Suprapubic skin (tissue), 4 donors: ENCODE measurements around the gene RCOR2. TPM values are rescaled to one million over a fixed set of nuclear protein-coding genes. Genes with fewer than 3 reads are reported as not detected.

Source experiments
- DNase-seq, 2 donors: peaks; one replicate each; pipeline ENCODE4 v3.0.0-alpha.2; 2019; ENCODE audit warnings: low spot score in 2 of 2
- H3K27ac ChIP-seq: fragments of 200-600 bp; sonication (generic); one replicate; pipeline ENCODE4 v1.5.1; 2019
- H3K27me3 ChIP-seq: fragments of 200-600 bp; sonication (generic); one replicate; pipeline ENCODE4 v1.5.1; 2019
- H3K36me3 ChIP-seq: fragments of 200-600 bp; sonication (generic); one replicate; pipeline ENCODE4 v1.5.1; 2019
- H3K4me1 ChIP-seq: fragments of 200-600 bp; sonication (generic); one replicate; pipeline ENCODE4 v1.5.1; 2019
- H3K4me3 ChIP-seq: fragments of 200-600 bp; sonication (generic); one replicate; pipeline ENCODE4 v1.5.1; 2019; ENCODE audit warnings: mild to moderate bottlenecking
- H3K9me3 ChIP-seq: fragments of 200-600 bp; sonication (generic); one replicate; pipeline ENCODE4 v1.5.1; 2019
- CTCF ChIP-seq, 2 donors: fragments of 200-600 bp in 1 of 2; fragments of 450-650 bp in 1 of 2; sonication (generic) in 1 of 2; IDR thresholded peaks; one replicate each; pipeline ENCODE4 v1.5.1; 2016 to 2019; ENCODE audit warnings: antibody characterized with exemption in 2 of 2, mild to moderate bottlenecking in 1 of 2, moderate library complexity in 1 of 2
- EP300 ChIP-seq: sonication (generic); formaldehyde crosslinking; IDR thresholded peaks from one replicate; pipeline ENCODE4 v1.6.1; 2017; ENCODE audit warnings: antibody characterized with exemption
- POLR2A ChIP-seq, 2 donors: fragments of 450-650 bp; IDR thresholded peaks; one replicate each; pipeline ENCODE4 v1.6.1; 2017; ENCODE audit warnings: antibody characterized with exemption in 2 of 2, mild to moderate bottlenecking in 2 of 2, moderate library complexity in 2 of 2
- POLR2AphosphoS5 ChIP-seq, 3 donors: sonication (generic); formaldehyde crosslinking; IDR thresholded peaks; one replicate each; pipeline ENCODE4 v1.6.1; 2017; ENCODE audit warnings: antibody characterized with exemption in 3 of 3
- WGBS: methylation state at CpG from one replicate; pipeline ENCODE4 v1.1.5; 2018; 5-methylcytosine and 5-hydroxymethylcytosine counted together
- total RNA-seq, 4 donors: library from RNA; depleted of rRNA; stranded (reverse); fragments of >200 nt; gene quantifications; one replicate each; pipeline ENCODE4 v1.1.0, GENCODE V29; 2016

The RCOR2 gene
- total RNA-seq, 4 donors from 2014 or later: 0.21 to 0.34 TPM; not detected in 2

DNA sequence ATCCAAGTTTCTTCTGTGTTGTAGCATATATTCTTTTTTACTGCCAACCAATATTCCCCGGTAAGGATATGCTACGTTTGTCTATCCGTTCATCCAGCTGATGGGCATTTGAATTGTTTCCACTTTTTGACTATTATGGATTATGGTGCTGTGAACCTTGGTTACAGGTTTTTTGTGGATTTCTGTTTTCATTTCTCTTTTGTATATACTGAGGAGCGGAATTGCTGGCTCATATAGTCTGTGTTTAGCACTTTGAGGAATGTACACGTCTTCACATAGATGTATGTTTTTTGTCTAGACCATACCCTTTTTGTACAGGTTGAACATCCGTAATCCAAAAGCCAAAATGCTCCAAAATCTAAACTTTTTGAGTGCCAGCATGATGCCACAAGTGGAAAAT, 23.6 kb downstream of the RCOR2 start:
- no peaks in the 10 kb centered on the region for H3K9me3 ChIP-seq
- no peak overlapping the region for H3K27ac ChIP-seq
- H3K36me3 ChIP-seq: peaks cover 34% of the 10 kb centered on the region
- no peaks in the 10 kb centered on the region for H3K27me3 ChIP-seq
- TF ChIP-seq POLR2A (IDR thresholded peaks at IDR 0.05) (no peak), CTCF (IDR thresholded peaks at IDR 0.05) (no peak), EP300 (no peak), POLR2AphosphoS5 (IDR thresholded peaks at IDR 0.05) (no peak)
- WGBS: 98% methylated on average over 6 of the region's 6 CpGs
- H3K4me3 ChIP-seq: no peak overlapping the region
- H3K4me1 ChIP-seq: peaks cover 65% of the 10 kb centered on the region
- no peak for DNase-seq

- 42% methylated on average over 3 of the region's 3 CpGs for WGBS
- DNase-seq: no peak
- no peaks in the 10 kb centered on the region for H3K27me3 ChIP-seq
- H3K4me1 ChIP-seq: peaks cover 70% of the 10 kb centered on the region
- H3K4me3 ChIP-seq: no peak overlapping the region
- TF ChIP-seq POLR2AphosphoS5 (IDR thresholded peaks at IDR 0.05) (no peak), CTCF (IDR thresholded peaks at IDR 0.05) (no peak), EP300 (no peak), POLR2A (IDR thresholded peaks at IDR 0.05) (no peak)
- H3K9me3 ChIP-seq: no peaks in the 10 kb centered on the region
- H3K36me3 ChIP-seq: peaks cover 23% of the 10 kb centered on the region
- H3K27ac ChIP-seq: no peak overlapping the region
These were observed 24.7 kb downstream of the RCOR2 start for GRCh38 chr11:63892228-63892627.

- Histone ChIP-seq H3K36me3 (peaks cover 8% of the 10 kb centered on the region), H3K4me1 (peaks cover 64% of the 10 kb centered on the region), H3K27me3 (no peaks in the 10 kb centered on the region), H3K27ac (peak overlapping the region; percentile 86), H3K4me3 (no peak overlapping the region), H3K9me3 (no peaks in the 10 kb centered on the region)
- DNase-seq: no peak
- TF ChIP-seq EP300 (no peak), POLR2A (IDR thresholded peaks at IDR 0.05) (no peak), CTCF (IDR thresholded peaks at IDR 0.05) (no peak), POLR2AphosphoS5 (IDR thresholded peaks at IDR 0.05) (no peak)
- 70% methylated on average over 7 of the region's 7 CpGs for WGBS
These were observed 26.6 kb downstream of the RCOR2 start for GRCh38 chr11:63890368-63890767.

- Histone ChIP-seq H3K9me3 (no peaks in the 10 kb centered on the region), H3K27me3 (no peaks in the 10 kb centered on the region), H3K4me1 (peaks cover 70% of the 10 kb centered on the region), H3K27ac (peak overlapping the region; percentile 86), H3K36me3 (no peaks in the 10 kb centered on the region), H3K4me3 (peak overlapping the region; percentile 44)
- no peak for TF ChIP-seq POLR2AphosphoS5 (IDR thresholded peaks at IDR 0.05)
- no peak for TF ChIP-seq CTCF (IDR thresholded peaks at IDR 0.05)
- TF ChIP-seq POLR2A (IDR thresholded peaks at IDR 0.05): no peak
- no peak for TF ChIP-seq EP300
- no peak for DNase-seq
- WGBS: 51% methylated on average over 5 of the region's 6 CpGs
These were observed 27.6 kb downstream of the RCOR2 start for GRCh38 chr11:63889344-63889743.

DNA sequence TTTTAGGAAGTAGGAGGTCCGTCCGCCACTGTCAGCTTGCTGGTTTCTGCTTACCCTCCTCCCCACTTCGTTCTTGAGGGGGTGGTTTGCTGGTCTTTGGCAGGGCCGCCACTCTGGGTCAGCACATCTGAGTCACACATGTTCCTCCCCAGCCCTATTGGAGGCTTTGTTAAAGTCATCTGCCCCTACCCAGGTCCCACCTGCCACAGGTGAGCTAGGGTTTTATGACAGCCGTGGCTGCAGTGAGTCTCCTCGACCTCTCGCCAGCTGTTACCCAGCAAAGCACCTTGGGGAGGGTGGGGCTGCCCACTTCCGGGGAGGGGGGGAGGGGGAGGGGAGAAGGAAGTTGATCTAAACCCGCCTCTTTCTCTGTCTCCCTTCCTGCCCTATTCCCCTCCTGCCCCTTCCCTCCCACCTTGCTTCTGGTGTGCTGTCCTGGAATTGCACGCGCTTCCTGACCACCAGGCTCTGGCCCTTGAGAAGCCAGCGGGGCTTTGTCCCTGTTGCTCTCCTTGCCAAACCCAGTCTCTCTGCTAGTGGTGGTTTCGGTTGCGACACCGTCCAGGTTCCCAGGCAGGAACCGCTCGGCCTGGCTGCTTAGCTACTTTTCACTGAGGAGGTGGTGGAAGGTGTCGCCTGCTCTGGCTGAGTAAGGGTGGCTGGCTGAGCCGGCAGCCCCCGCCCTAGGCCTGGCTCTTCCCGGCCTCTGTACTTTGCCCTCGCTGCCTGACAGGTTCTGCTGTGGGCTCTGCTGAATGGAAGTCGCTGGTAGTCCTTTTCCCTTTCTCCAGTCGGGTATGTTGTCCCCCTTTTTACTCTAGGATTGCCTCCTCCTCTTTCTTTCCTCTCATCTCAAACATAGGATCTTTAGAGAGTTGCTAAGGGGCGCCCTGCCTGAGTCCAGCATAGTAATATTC, 28.5 kb downstream of the RCOR2 start:
- no peak for DNase-seq
- no peak for TF ChIP-seq CTCF (IDR thresholded peaks at IDR 0.05)
- no peaks in the 10 kb centered on the region for H3K36me3 ChIP-seq
- peak overlapping the region; percentile 86 for H3K27ac ChIP-seq
- WGBS: 19% methylated on average over 17 of the region's 25 CpGs
- no peaks in the 10 kb centered on the region for H3K27me3 ChIP-seq
- peaks cover 79% of the 10 kb centered on the region for H3K4me1 ChIP-seq
- H3K9me3 ChIP-seq: no peaks in the 10 kb centered on the region
- peak overlapping the region; percentile 44 for H3K4me3 ChIP-seq
